Measurements from ENCODE around the gene STIP1. TPM values are rescaled to one million over a fixed set of nuclear protein-coding genes. Genes with fewer than 3 reads are reported as not detected.

Gene STIP1
- total and polyA plus RNA-seq, 10 of the 15 experiments (the other 5 are each of a cell fraction or from before 2014, with no cell fraction given), result 25.2 to 291 (median 191) TPM

GRCh38 chr11:64246871-64247728, 61.1 kb downstream of the STIP1 start, which contains the start of gene PPP1R14B (continued):
- TF ChIP-seq EED (IDR thresholded peaks at IDR 0.05; ENCODE audit: low read depth), result no peak
- no peak for TF ChIP-seq CBX5 (IDR thresholded peaks at IDR 0.05; ENCODE audit: low read depth)
- TF ChIP-seq REST (IDR thresholded peaks at IDR 0.05; ENCODE audit: low read depth, low read length), result no peak
- 0 out of 2 replicates have a peak, but pooled peaks have one; percentile 15 for TF ChIP-seq ZBTB11 (CRISPR knock-in tag; IDR thresholded peaks at IDR 0.05)
- TF ChIP-seq MEF2B (IDR thresholded peaks at IDR 0.05; ENCODE audit: partially characterized antibody, poor library complexity, severe bottlenecking), result no peak
- TF ChIP-seq NR2C1 (IDR thresholded peaks at IDR 0.05), result peak; percentile 61
- TF ChIP-seq, protein P1, sequence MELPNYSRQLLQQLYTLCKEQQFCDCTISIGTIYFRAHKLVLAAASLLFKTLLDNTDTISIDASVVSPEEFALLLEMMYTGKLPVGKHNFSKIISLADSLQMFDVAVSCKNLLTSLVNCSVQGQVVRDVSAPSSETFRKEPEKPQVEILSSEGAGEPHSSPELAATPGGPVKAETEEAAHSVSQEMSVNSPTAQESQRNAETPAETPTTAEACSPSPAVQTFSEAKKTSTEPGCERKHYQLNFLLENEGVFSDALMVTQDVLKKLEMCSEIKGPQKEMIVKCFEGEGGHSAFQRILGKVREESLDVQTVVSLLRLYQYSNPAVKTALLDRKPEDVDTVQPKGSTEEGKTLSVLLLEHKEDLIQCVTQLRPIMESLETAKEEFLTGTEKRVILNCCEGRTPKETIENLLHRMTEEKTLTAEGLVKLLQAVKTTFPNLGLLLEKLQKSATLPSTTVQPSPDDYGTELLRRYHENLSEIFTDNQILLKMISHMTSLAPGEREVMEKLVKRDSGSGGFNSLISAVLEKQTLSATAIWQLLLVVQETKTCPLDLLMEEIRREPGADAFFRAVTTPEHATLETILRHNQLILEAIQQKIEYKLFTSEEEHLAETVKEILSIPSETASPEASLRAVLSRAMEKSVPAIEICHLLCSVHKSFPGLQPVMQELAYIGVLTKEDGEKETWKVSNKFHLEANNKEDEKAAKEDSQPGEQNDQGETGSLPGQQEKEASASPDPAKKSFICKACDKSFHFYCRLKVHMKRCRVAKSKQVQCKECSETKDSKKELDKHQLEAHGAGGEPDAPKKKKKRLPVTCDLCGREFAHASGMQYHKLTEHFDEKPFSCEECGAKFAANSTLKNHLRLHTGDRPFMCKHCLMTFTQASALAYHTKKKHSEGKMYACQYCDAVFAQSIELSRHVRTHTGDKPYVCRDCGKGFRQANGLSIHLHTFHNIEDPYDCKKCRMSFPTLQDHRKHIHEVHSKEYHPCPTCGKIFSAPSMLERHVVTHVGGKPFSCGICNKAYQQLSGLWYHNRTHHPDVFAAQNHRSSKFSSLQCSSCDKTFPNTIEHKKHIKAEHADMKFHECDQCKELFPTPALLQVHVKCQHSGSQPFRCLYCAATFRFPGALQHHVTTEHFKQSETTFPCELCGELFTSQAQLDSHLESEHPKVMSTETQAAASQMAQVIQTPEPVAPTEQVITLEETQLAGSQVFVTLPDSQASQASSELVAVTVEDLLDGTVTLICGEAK (IDR thresholded peaks at IDR 0.05; ENCODE audit: borderline replicate concordance), result 0 out of 2 replicates have a peak, but pooled peaks have one; percentile 35
- 0 out of 2 replicates have a peak, but pooled peaks have one; percentile 43 for TF ChIP-seq DPF2 (IDR thresholded peaks at IDR 0.05)
- TF ChIP-seq, protein P2, sequence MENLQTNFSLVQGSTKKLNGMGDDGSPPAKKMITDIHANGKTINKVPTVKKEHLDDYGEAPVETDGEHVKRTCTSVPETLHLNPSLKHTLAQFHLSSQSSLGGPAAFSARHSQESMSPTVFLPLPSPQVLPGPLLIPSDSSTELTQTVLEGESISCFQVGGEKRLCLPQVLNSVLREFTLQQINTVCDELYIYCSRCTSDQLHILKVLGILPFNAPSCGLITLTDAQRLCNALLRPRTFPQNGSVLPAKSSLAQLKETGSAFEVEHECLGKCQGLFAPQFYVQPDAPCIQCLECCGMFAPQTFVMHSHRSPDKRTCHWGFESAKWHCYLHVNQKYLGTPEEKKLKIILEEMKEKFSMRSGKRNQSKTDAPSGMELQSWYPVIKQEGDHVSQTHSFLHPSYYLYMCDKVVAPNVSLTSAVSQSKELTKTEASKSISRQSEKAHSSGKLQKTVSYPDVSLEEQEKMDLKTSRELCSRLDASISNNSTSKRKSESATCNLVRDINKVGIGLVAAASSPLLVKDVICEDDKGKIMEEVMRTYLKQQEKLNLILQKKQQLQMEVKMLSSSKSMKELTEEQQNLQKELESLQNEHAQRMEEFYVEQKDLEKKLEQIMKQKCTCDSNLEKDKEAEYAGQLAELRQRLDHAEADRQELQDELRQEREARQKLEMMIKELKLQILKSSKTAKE (IDR thresholded peaks at IDR 0.05; ENCODE audit: low read depth, poor library complexity, severe bottlenecking), result no peak
- no peak for TF ChIP-seq ELK1 (IDR thresholded peaks at IDR 0.05; ENCODE audit: low read depth, low read length)
- no peak for TF ChIP-seq ESRRA (IDR thresholded peaks at IDR 0.05; ENCODE audit: low read length)

Data from GM12878 (cell line).